ENCODE data around the gene PIGS.

PIGS gene

GRCh38 chr17:28549236-28550132, 21.8 kb downstream of the PIGS start:
- no peak for DNase-seq

GRCh38 chr17:28548417-28549130, 22.8 kb downstream of the PIGS start:
- DNase-seq: no peak

- DNase-seq: peak; percentile 49
These were observed 23.5 kb downstream of the PIGS start for GRCh38 chr17:28547623-28548416.

- DNase-seq: no peak
These were observed 24.2 kb downstream of the PIGS start for GRCh38 chr17:28547096-28547622.

- DNase-seq: no peak
These were observed 25.4 kb downstream of the PIGS start for GRCh38 chr17:28545787-28546415.

GRCh38 chr17:28545141-28545503, 26.2 kb downstream of the PIGS start:
- no peak for DNase-seq

GRCh38 chr17:28544402-28545140, 26.8 kb downstream of the PIGS start:
- DNase-seq: no peak

GRCh38 chr17:28541439-28541838, 29.9 kb downstream of the PIGS start:
- DNase-seq: no peak

- no peak for DNase-seq
These were observed 31.1 kb downstream of the PIGS start for GRCh38 chr17:28540231-28540630.

GRCh38 chr17:28538296-28538895, 32.9 kb downstream of the PIGS start:
- DNase-seq: no peak

GRCh38 chr17:28537219-28537610, 34.1 kb downstream of the PIGS start:
- no peak for DNase-seq

- DNase-seq: no peak
These were observed 34.6 kb downstream of the PIGS start for GRCh38 chr17:28536532-28537218.

- DNase-seq: no peak
These were observed 36.5 kb downstream of the PIGS start for GRCh38 chr17:28534740-28535375.

GRCh38 chr17:28533091-28533807, 38.1 kb downstream of the PIGS start:
- DNase-seq: no peak

GRCh38 chr17:28532050-28532960, 39.0 kb downstream of the PIGS start:
- no peak for DNase-seq

GRCh38 chr17:28530926-28531325, 40.4 kb downstream of the PIGS start:
- DNase-seq: no peak

- DNase-seq: no peak
These were observed 41.1 kb downstream of the PIGS start for GRCh38 chr17:28530250-28530649.

GRCh38 chr17:28529013-28529400, 42.3 kb downstream of the PIGS start:
- DNase-seq: no peak
